Kidney epithelial cell (primary cell): ENCODE data around the gene BIRC3. TPM values are rescaled to one million over a fixed set of nuclear protein-coding genes. Genes with fewer than 3 reads are reported as not detected.

Source experiments
- DNase-seq: peaks from one replicate; pipeline ENCODE4 v3.0.0-alpha.2; 2010; ENCODE audit warnings: low read depth
- H3K27me3 ChIP-seq: 2 replicates; pipeline ENCODE4 v1.6.0; 2011; ENCODE audit warnings: low read length; ENCODE audit not compliant: control insufficient read depth, insufficient read depth
- H3K36me3 ChIP-seq: 2 replicates; pipeline ENCODE4 v1.5.1; 2011; ENCODE audit warnings: low read length; ENCODE audit not compliant: control insufficient read depth, insufficient read depth
- H3K4me3 ChIP-seq: 2 replicates; pipeline ENCODE4 v1.5.1; 2011; ENCODE audit warnings: low read depth, mild to moderate bottlenecking, control low read depth, low read length
- total RNA-seq: library from RNA; depleted of rRNA; stranded (reverse); fragments of >200 nt; gene quantifications from 2 replicates; pipeline ENCODE4 v1.2.3, GENCODE V29; 2015
- TF ChIP-seq, protein P1 (sequence below): IDR thresholded peaks from 2 replicates; pipeline ENCODE4 v1.5.1; 2011; ENCODE audit warnings: mild to moderate bottlenecking, moderate library complexity, low read length, control low read depth, inconsistent platforms; ENCODE audit not compliant: insufficient read depth, poor library complexity, severe bottlenecking

BIRC3 gene
- total RNA-seq = 7.2 and 10.0 TPM in 2 replicates

DNA sequence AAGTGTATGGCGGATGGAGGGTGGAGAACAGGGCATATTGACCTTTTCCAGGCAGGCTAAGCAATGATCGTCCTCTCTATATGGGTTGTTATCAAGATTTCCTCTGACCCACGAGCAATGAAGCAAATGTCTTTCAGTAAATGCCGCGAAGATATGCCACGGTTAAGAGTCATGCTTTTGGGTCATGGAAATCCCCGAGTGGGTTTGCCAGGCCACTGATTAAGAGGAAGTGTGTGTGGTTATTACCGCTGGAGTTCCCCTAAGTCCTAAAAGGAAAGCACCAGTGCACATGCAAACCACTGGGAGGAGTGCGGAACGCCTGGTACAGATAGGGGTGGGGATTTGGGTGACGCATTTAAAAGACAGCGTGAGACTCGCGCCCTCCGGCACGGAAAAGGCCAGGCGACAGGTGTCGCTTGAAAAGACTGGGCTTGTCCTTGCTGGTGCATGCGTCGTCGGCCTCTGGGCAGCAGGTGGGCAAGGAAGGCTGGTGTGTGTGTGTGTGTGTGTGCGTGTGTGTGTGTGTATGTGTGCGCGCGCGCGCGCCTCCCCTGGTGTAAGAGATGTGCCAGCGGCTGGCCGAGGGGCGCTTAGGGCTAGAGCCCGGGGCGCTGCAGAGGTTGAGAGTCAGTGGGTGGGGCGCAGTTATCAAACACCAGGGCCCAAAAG lies at the start of gene BIRC3:
Gene BIRC3, plus strand, starts transcription at position 386 of the 669 bp plus-strand sequence. CDS start 7,026 bp downstream, outside the sequence.
- Histone ChIP-seq H3K4me3 (peak within 1 kb of the TSS; percentile 45), H3K27me3 (no peaks in the 10 kb centered on the region), H3K36me3 (no peaks in the 10 kb centered on the region)
- TF ChIP-seq, protein P1, sequence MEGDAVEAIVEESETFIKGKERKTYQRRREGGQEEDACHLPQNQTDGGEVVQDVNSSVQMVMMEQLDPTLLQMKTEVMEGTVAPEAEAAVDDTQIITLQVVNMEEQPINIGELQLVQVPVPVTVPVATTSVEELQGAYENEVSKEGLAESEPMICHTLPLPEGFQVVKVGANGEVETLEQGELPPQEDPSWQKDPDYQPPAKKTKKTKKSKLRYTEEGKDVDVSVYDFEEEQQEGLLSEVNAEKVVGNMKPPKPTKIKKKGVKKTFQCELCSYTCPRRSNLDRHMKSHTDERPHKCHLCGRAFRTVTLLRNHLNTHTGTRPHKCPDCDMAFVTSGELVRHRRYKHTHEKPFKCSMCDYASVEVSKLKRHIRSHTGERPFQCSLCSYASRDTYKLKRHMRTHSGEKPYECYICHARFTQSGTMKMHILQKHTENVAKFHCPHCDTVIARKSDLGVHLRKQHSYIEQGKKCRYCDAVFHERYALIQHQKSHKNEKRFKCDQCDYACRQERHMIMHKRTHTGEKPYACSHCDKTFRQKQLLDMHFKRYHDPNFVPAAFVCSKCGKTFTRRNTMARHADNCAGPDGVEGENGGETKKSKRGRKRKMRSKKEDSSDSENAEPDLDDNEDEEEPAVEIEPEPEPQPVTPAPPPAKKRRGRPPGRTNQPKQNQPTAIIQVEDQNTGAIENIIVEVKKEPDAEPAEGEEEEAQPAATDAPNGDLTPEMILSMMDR = peak; percentile 35
- peak; percentile 95 for DNase-seq

DNA sequence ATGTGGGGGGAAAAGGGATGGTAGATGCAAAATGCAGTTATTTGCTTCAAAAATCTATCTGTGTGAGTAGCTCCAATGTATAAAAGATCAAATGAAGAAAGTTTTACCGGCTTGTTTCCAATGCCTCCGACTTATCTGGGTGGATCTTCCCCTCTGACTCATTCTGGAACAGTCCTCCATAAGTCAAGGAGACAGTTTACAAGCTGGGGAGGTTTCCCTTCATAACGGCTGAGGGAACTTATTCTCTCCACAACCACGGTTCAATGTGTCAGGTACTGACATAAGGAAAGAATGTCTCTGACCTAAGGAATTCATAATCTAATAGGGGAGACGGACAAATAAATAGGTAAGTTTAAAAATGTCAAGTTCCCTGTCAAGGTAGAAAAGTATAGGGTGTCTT lies 49.7 kb upstream of the BIRC3 start:
- no peak for DNase-seq
- TF ChIP-seq, protein P1 = no peak
- Histone ChIP-seq H3K4me3 (no peak overlapping the region), H3K36me3 (no peaks in the 10 kb centered on the region), H3K27me3 (no peaks in the 10 kb centered on the region)

DNA sequence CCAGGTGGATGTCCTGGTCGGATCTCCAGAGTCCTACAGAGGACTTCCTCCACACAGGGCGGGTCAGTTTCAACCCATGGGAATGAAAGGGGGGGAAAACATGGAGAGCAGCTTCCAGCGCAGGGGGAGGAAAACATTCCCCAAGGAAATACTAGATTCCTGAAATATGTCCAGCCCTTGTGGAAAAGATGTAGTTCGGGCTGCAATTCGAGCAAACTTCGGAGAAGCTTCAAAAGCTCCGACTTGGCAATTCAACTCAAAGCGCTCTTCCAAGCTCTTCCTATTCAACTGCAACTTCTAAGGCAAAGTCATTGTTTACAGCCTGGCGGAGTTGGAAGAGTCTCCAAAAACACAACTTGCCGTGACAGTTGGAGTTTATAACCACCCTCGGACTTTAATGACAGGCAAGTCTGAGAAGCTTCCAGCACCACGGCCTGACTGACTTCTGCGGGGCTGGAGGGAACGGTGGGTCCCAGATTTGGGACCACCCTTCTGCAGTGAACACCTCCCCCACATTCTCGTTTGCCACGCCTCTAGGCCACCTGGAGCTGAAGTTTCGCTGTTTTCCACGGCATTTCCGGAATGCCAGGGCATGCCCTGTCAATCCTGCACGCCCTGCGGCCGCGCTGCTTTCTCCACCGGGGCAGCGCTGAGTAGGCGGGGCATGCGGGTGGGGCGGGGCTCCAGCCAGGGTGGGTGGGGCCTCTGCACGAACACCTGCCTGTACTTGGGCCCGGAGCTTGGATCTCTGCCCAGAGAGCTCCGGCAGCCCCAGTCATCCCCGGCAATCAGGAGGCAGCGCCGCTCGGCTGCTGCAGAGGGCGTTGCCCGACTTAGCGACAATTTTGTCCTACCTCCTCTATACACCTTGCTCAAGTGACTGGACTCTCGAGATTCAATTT lies 49.0 kb upstream of the BIRC3 start:
- TF ChIP-seq, protein P1 = peak; percentile 77
- DNase-seq = no peak
- Histone ChIP-seq H3K27me3 (no peaks in the 10 kb centered on the region), H3K4me3 (peak overlapping the region; percentile 22), H3K36me3 (no peaks in the 10 kb centered on the region)

DNA sequence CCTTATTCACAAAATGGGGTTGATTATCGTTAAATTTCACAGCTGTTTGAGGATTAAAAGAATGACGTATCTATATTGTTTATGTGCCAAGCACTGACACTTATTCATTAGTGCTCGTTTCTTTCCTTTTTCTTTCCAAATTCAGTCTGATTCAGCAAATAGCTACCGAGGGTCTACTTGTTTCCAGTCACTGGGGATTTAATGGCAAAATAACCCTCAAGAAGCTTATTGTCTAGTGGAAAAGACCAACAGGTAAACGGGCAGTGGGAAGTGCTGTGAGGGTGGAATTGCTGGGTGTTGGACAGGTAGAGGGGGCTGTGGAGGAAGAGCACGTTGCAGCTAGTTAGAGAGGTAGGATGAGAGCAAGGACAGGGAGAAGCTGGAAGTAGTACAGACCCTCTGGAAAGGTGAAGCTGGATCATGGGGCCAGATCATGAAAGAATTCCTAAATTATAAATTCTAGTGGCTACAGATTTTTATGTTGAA lies 48.3 kb upstream of the BIRC3 start:
- H3K36me3 ChIP-seq = no peaks in the 10 kb centered on the region

DNA sequence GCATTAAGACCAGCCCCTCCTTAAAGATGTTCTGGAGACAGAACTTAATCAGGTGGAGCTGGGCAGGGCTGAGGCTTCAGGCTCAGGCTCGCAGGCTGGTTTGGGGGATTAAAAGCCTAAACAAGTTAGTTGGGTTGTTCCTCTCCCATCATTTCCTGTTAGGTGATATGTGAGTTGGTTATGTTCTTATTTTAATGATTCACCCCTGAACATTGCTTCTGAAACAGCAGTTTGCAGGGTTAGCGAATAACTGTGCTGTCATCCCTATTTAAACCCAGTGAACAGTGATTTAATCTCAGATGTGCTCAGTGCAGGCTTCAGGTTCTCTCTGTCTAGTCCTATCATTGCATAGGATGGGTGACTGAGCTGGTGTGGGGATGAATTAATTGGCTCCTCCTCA lies 47.4 kb upstream of the BIRC3 start:
- Histone ChIP-seq H3K36me3 (no peaks in the 10 kb centered on the region), H3K27me3 (no peaks in the 10 kb centered on the region), H3K4me3 (no peak overlapping the region)
- TF ChIP-seq, protein P1 = no peak
- no peak for DNase-seq

More for the DNA sequence above, 48.3 kb upstream of the BIRC3 start:
- no peaks in the 10 kb centered on the region for H3K27me3 ChIP-seq
- DNase-seq = no peak
- TF ChIP-seq, protein P1 = no peak
- H3K4me3 ChIP-seq = peak overlapping the region; percentile 5
